Natural killer cell treated with Interleukin-12 subunit alpha and Interleukin-12 subunit beta and Interleukin-15 and Interleukin-18, amount 100 ng/mL, for 72 hours (primary cell): ENCODE data around the gene ATG2B. TPM values are rescaled to one million over a fixed set of nuclear protein-coding genes. Genes with fewer than 3 reads are reported as not detected.
A peak's percentile ranks its signal among the peaks of the same experiment; 100 is the strongest.
"Not testable (repeated sequence)": the region's sequence is repeated elsewhere in the genome, so short reads cannot be mapped to it uniquely, and the experiment has no call there.

ENCODE experiments used
- ATAC-seq, 2 donors: fragments of 150-1000 bp; cut with Tn5 transposase in 1 of 2; sonication (Bioruptor Pico), chemical (Tn5 transposase) in 1 of 2; 2 replicates each; pipeline ENCODE4 v1.10.0; 2021
- DNase-seq: peaks from one replicate; pipeline ENCODE4 v3.0.0; 2022; ENCODE audit warnings: low spot score
- H3K27ac Mint-ChIP-seq, 2 donors: 1 replicate in 1 of 2; 2 replicates in 1 of 2; pipeline ENCODE4 v1.8.0; 2022; ENCODE audit warnings: mixed read lengths in 2 of 2, mild to moderate bottlenecking in 1 of 2, moderate library complexity in 1 of 2
- H3K27me3 Mint-ChIP-seq, 2 donors: 1 replicate in 1 of 2; 2 replicates in 1 of 2; pipeline ENCODE4 v1.8.0; 2022; ENCODE audit warnings: mixed read lengths in 2 of 2
- H3K36me3 Mint-ChIP-seq: one replicate; pipeline ENCODE4 v1.8.0; 2022; ENCODE audit warnings: mixed read lengths
- H3K4me1 Mint-ChIP-seq, 2 donors: 1 replicate in 1 of 2; 2 replicates in 1 of 2; pipeline ENCODE4 v1.8.0; 2022; ENCODE audit warnings: low read depth in 2 of 2, mixed read lengths in 2 of 2, mild to moderate bottlenecking in 1 of 2
- H3K4me3 Mint-ChIP-seq: one replicate; pipeline ENCODE4 v1.8.0; 2022; ENCODE audit warnings: mixed read lengths
- H3K9me3 Mint-ChIP-seq: 2 replicates; pipeline ENCODE4 v1.8.0; 2022; ENCODE audit warnings: mixed read lengths
- total RNA-seq, 2 donors: library from RNA; stranded (reverse); gene quantifications; one replicate each; pipeline ENCODE4 v1.2.3, GENCODE V29; 2022

The ATG2B gene
- total RNA-seq, 2 donors from 2014 or later, result 19.1 to 31.8 TPM

DNA sequence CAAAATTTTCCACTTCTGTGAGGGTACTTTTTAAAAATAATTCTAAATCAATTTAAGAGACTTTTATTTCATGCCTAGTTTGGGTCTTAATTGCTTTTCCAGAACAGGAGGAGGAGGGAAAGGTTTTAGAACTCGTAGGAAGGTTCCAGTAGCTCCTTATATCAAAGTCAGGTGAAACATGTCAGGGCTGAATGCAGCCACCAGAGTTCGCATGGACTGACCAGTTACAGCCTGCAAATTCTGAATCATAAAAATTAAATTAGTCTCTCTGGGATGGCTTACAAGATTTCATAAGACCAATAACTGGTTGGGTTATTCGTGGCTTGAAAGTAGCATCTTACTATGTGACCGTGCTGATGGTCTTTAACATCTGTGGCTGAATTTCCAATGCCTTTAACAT lies 106.7 kb downstream of the ATG2B start:
- Mint-ChIP-seq H3K9me3 (no peaks in the 10 kb centered on the region), H3K27me3 (peaks cover 28 to 52% of the 10 kb centered on the region in 2 donors), H3K27ac (no peak overlapping the region), H3K4me1 (no peaks in the 10 kb centered on the region), H3K4me3 (no peak overlapping the region), H3K36me3 (no peaks in the 10 kb centered on the region)
- DNase-seq, result no peak
- no peak for ATAC-seq

- DNase-seq (peak; percentile 34), ATAC-seq (no peak)
- H3K9me3 Mint-ChIP-seq, result no peaks in the 10 kb centered on the region
- no peak within 1 kb of the TSS for H3K27ac Mint-ChIP-seq
- peaks cover 24 to 48% of the 10 kb centered on the region in 2 donors for H3K27me3 Mint-ChIP-seq
- H3K36me3 Mint-ChIP-seq, result no peaks in the 10 kb centered on the region
- no peak within 1 kb of the TSS for H3K4me3 Mint-ChIP-seq
- no peaks in the 10 kb centered on the region for H3K4me1 Mint-ChIP-seq
Measured at GRCh38 chr14:96255501-96256366, 107.4 kb downstream of the ATG2B start, which contains the start of gene BDKRB1. BDKRB1 (plus strand) TSS chr14:96256210; CDS start chr14:96263683, 7,473 bp downstream.

DNA sequence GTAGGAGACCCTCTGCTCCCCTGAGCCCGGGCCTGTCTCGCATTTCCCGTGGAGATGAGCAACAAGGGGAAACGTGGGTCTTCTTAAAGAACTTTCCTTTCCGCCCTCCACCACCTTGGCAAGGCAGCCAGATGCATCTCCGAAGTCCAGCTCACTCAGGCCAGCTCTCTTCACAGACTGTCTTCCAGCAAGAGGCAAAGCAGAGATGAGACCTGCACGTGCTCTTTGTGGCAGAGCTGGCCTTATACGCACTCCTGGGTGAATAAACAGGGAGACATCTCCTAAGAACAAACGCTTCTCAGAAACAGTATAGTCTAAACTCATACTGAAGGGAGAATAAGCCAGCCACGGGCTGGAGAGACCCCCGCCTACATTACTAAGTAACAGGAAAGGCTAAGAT lies 108.5 kb downstream of the ATG2B start:
- no peak for ATAC-seq

DNA sequence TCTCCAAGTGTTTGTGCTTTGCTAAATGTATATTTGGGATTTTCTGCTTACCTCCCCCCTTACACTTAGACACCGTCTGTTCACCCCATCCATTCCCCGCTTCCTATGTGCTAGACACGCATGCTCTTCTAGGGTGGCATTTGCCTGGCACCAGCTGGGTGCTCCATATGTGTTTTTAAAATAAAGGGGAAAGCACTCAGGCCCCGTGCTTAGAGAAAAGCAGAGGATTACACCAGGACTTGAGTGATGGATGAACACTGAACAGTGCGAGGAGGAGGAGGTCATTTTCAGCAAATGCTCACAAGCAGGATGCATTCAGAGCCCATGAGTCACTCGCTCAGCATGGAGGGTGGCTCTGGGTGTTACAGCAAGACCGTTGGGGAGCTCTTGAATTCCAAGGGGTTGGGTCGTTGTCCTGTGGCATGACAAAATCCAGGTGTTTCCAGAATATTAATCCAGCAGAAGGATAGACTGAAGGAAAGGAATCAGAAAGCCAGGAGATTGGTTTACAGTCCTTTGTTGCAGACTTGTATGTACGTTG lies 110.1 kb downstream of the ATG2B start:
- Mint-ChIP-seq H3K4me1 (no peaks in the 10 kb centered on the region), H3K27me3 (peaks cover 32 to 51% of the 10 kb centered on the region in 2 donors), H3K27ac (no peak overlapping the region), H3K36me3 (no peaks in the 10 kb centered on the region), H3K4me3 (no peak overlapping the region), H3K9me3 (no peaks in the 10 kb centered on the region)
- ATAC-seq (no peak), DNase-seq (peak; percentile 38)

More for the DNA sequence above, 108.5 kb downstream of the ATG2B start:
- H3K27ac Mint-ChIP-seq, result no peak overlapping the region
- H3K27me3 Mint-ChIP-seq, result peaks cover 24 to 43% of the 10 kb centered on the region in 2 donors
- no peaks in the 10 kb centered on the region for H3K9me3 Mint-ChIP-seq
- peak; percentile 2 for DNase-seq
- no peaks in the 10 kb centered on the region for H3K4me1 Mint-ChIP-seq
- H3K36me3 Mint-ChIP-seq, result no peaks in the 10 kb centered on the region
- H3K4me3 Mint-ChIP-seq, result no peak overlapping the region

DNA sequence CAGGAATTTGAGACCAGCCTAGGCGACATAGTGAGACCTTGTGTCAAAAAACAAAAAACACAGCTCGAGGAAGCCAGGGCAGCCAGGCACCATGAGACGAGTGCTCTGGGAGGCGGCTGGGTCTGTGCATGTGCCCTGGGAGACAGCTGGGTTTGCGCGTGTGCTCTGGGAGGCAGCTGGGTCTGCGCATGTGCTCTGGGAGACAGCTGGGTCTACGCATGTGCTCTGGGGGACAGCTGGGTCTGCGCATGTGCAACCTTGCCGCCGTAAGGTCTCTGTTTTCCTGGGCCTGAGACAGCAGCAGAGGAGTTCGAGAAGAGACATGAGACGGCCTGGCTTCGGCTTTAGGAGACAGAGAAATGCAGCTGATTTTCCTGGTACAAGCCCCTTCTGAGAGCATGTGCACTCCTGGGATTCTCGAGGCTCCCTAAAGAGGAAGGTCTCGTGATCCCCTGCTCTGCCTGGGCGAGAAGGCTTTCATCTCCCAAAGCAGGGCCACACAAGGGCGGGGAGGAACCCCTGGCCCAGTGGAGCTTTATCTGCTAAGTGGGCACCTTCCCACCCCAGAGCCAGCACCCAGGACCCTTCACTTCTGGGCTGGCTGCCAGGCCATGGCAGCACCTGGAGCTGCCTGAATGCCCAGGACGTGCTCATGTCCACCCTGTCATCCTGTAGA lies 110.7 kb downstream of the ATG2B start:
- Mint-ChIP-seq H3K27me3 (peaks cover 29 to 46% of the 10 kb centered on the region in 2 donors), H3K9me3 (no peaks in the 10 kb centered on the region), H3K4me1 (no peaks in the 10 kb centered on the region), H3K36me3 (no peaks in the 10 kb centered on the region), H3K4me3 (no peak overlapping the region), H3K27ac (no peak overlapping the region)
- ATAC-seq, result peak in 1 of 2 donors; percentile 15
- no peak for DNase-seq

- no peaks in the 10 kb centered on the region for H3K4me1 Mint-ChIP-seq
- no peak overlapping the region for H3K27ac Mint-ChIP-seq
- no peaks in the 10 kb centered on the region for H3K9me3 Mint-ChIP-seq
- peak; percentile 1 for DNase-seq
- ATAC-seq, result no peak
- H3K36me3 Mint-ChIP-seq, result no peaks in the 10 kb centered on the region
- H3K27me3 Mint-ChIP-seq, result peaks cover 27 to 39% of the 10 kb centered on the region in 2 donors
- no peak overlapping the region for H3K4me3 Mint-ChIP-seq
Measured at GRCh38 chr14:96251656-96252155, 111.4 kb downstream of the ATG2B start.

DNA sequence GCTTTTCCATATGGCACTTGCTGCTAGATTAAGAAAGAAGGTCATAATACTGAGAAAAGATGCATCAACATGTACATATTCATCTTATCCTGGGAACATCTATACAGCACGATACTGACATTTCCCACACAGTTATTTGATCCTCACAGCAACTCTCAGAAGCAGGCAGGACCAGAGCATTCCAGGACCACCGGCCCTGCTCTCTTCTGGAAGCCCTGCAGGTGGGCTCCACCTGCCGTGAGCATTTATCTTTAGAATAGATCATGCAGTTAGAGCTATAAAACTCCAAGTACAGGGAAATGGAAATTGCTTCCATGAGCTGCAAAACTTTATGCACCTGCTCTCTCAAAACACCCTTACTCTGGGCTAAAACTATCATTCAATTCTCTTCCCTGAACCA lies 112.7 kb downstream of the ATG2B start:
- Mint-ChIP-seq H3K27ac (no peak overlapping the region), H3K4me1 (no peaks in the 10 kb centered on the region), H3K4me3 (no peak overlapping the region), H3K9me3 (no peaks in the 10 kb centered on the region), H3K27me3 (peaks cover 27 to 37% of the 10 kb centered on the region in 2 donors), H3K36me3 (no peaks in the 10 kb centered on the region)
- ATAC-seq (no peak), DNase-seq (peak; percentile 10)

GRCh38 chr14:96249029-96249428 lies 114.1 kb downstream of the ATG2B start:
- Mint-ChIP-seq H3K4me1 (no peaks in the 10 kb centered on the region), H3K27ac (no peak overlapping the region), H3K9me3 (no peaks in the 10 kb centered on the region), H3K4me3 (no peak overlapping the region), H3K27me3 (peaks cover 26 to 39% of the 10 kb centered on the region in 2 donors), H3K36me3 (no peaks in the 10 kb centered on the region)
- DNase-seq, result peak; percentile 25
- no peak for ATAC-seq

GRCh38 chr14:96247031-96247430 lies 116.1 kb downstream of the ATG2B start:
- no peaks in the 10 kb centered on the region for H3K4me1 Mint-ChIP-seq
- H3K9me3 Mint-ChIP-seq, result no peaks in the 10 kb centered on the region
- peaks cover 19 to 29% of the 10 kb centered on the region in 2 donors for H3K27me3 Mint-ChIP-seq
- H3K4me3 Mint-ChIP-seq, result no peak overlapping the region
- DNase-seq (peak; percentile 20), ATAC-seq (no peak)
- no peak overlapping the region for H3K27ac Mint-ChIP-seq
- H3K36me3 Mint-ChIP-seq, result no peaks in the 10 kb centered on the region

- H3K27me3 Mint-ChIP-seq, result peaks cover 18 to 27% of the 10 kb centered on the region in 2 donors
- H3K4me3 Mint-ChIP-seq, result no peak overlapping the region
- H3K4me1 Mint-ChIP-seq, result no peaks in the 10 kb centered on the region
- ATAC-seq (no peak), DNase-seq (no peak)
- H3K36me3 Mint-ChIP-seq, result no peaks in the 10 kb centered on the region
- H3K27ac Mint-ChIP-seq, result no peak overlapping the region
- H3K9me3 Mint-ChIP-seq, result no peaks in the 10 kb centered on the region
Measured at GRCh38 chr14:96246539-96246847, 116.6 kb downstream of the ATG2B start.

DNA sequence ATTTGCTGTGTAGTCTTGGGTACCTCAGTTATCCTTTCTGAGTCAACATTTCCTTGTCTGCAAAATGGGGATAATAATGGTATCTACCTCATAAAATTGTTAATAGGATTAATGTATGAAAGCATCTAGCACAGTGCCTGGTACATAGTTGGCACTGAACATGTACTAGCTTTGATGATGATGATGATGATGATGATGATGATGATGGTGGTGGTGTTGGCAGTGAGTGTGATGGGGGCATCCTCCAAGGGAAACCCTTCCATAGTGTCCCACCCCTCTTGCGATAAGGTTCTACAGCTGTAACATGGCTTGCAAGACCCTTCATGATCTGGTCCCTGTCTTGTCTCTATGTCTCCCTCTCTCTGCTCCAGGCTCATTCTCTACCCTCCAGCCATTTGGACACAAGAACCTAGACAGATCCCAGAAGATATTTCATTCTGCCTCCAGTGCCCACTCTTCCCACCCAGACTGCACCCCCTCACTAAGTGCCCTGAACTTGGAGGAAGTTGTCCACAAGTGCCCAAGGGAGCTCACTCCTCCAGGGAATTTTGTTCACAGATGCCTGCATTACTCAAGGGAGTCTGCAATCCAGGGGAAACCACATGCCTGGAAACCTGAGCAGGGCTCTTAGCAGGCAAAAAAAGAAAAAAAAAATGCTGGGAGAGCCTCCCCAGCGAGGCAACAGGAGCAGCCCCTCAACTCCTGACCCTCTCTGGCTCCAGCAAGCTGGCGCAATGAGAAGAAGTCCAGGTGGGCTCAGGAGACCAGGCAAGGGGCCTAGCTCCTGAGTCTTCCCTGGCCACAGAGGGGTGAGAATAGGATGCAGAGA lies 117.2 kb downstream of the ATG2B start:
- Mint-ChIP-seq H3K27me3 (peaks cover 16 to 23% of the 10 kb centered on the region in 2 donors), H3K36me3 (no peaks in the 10 kb centered on the region), H3K27ac (no peak overlapping the region), H3K9me3 (no peaks in the 10 kb centered on the region), H3K4me1 (no peaks in the 10 kb centered on the region), H3K4me3 (no peak overlapping the region)
- DNase-seq, result peak; percentile 32
- peak in 1 of 2 donors; percentile 33 for ATAC-seq

- ATAC-seq, H3K36me3 Mint-ChIP-seq, H3K4me1 Mint-ChIP-seq, H3K9me3 Mint-ChIP-seq, H3K4me3 Mint-ChIP-seq, H3K27ac Mint-ChIP-seq, DNase-seq: not testable (repeated sequence)
- peaks cover 13 to 23% of the 10 kb centered on the region in 2 donors for H3K27me3 Mint-ChIP-seq
Measured at GRCh38 chr14:96245074-96245473, 118.1 kb downstream of the ATG2B start.

- Mint-ChIP-seq H3K27me3 (peaks cover 10 to 20% of the 10 kb centered on the region in 2 donors), H3K36me3 (no peaks in the 10 kb centered on the region), H3K4me3 (no peak overlapping the region), H3K27ac (no peak overlapping the region), H3K9me3 (no peaks in the 10 kb centered on the region), H3K4me1 (no peaks in the 10 kb centered on the region)
- DNase-seq, result peak; percentile 57
- ATAC-seq, result no peak
Measured at GRCh38 chr14:96243785-96244184, 119.4 kb downstream of the ATG2B start.
